HUDEP-2 (cell line): ENCODE data around the gene PPP1R11.

Source experiments
- DNase-seq, 76 experiments: peaks; one replicate each; lab custom pipeline; 2025; ENCODE audit not compliant: unreplicated experiment in 76 of 76; lab: John Stamatoyannopoulos, UW

PPP1R11 gene

DNA sequence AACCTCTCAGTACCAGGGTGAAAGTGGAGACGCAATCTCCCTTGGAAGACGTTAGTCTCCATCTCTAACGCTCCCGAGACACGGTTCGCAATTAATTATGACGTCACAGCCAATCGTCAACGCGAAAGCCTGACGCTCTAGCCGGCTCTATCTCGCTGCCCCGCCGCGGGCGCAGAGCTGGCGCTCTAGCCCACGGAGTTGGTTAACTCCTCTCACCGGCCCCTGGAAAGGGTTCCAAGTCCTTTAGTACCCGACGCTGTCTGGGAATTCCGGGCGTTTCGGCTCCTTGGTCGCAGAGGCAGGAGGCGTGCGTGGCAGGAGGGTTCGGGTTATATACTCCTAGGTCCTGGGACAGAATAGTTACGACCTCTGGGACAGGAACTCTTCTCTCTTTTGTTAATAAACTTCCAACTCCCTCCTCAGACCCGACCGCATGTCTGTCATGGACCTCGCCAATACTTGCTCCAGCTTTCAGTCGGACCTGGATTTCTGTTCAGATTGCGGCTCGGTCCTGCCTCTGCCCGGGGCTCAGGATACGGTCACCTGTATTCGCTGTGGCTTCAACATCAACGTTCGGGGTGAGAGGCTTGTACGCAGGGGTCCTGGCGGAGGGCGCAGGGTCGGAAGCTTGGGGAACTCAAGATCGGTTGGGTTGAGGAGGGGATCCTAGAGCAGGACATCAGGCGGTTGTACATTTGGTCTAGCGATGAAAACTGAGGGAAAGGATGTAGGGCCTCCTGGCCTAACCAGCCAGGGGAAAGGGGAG lies 5.7 kb upstream of the PPP1R11 start, which contains the start of gene POLR1H:
TSS of gene POLR1H (plus strand) at position 174 of the 766 bp plus-strand sequence. CDS start at position 434, 260 bp downstream.
- DNase-seq: peak in 74 of 76 experiments; percentile 58 to 97 (median 90)

GRCh38 chr6:30061858-30062458 lies 5.0 kb upstream of the PPP1R11 start:
- DNase-seq: peak in 16 of 76 experiments; percentile 10 to 64 (median 23)

DNA sequence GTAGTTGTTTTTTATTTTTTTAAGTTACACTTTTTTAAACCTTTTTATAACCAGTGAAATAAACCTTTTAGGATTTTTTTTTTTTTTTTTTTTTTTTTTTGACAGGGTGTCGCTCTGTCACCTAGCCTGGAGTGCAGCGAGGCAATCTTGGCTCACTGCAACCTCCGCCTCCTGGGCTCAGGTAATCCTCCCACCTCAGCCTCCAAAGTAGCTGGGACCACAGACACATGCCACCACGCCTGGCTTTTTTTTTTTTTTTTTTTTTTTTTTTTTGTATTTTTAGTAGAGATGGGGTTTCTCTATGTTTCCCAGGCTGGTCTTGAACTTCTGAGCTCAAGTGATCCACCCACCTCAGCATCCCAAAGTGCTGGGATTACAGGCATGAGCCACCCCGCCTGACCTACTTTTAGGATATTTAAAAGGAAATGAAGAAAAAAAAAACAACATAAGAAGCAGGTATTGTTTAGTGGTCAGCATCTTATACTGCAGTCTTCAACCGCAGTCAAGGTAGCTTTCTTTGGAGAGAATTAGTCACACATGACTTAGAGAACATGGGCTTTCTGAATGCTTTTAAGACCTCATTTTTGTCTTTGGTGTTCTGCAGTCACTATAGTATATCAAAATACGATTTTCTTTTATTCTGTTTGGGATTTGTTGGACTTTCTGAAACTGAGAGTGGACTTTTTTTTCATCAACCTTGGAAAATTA lies 4.4 kb upstream of the PPP1R11 start:
- DNase-seq: peak in 1 of 76 experiments; percentile 9

DNA sequence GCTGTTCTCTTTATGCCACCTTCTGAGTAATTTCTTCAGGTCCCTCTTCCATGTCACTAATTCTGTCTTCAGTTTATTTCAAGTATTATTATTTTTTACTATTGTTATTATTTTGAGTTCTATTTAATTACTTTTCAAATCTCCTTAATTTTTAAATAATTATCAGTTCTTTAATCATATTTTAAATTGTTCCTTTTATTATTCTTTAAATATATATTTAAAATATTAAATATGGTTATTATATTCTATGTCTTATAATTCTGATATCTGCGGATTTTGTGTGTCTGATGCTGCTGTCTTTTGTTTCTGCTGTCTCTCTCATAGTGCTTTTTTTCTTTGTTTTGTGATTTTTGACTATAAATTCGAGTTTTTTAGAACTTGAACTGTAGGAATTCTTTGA lies 3.7 kb upstream of the PPP1R11 start:
- DNase-seq: no peak

GRCh38 chr6:30066082-30066481 lies 916 bp upstream of the PPP1R11 start:
- DNase-seq: peak in 1 of 76 experiments; percentile 19

GRCh38 chr6:30067460-30068139 lies 602 bp downstream of the PPP1R11 start:
- no peak for DNase-seq

GRCh38 chr6:30071081-30071818 lies 4.3 kb downstream of the PPP1R11 start:
- DNase-seq: no peak

DNA sequence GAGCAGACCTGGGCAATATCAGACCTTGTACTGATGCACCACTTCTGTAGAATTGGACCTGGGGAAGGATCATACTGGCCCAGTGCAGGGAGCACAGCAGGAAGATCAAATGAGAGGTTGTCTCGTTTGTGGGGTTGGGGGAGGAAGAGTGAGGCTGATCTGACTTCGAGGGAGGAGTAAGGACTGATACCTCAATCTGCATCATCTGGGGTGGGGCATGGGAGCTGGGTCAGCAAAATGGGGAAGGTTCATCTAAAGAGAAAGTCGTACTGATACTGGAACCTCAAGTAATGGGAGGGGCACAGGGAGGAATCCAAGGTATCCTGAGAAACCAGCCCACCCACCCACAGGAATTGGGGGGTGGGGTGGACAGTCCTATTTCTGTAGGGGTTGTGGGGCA lies 4.9 kb downstream of the PPP1R11 start:
- DNase-seq: no peak

GRCh38 chr6:30073489-30074235 lies 6.7 kb downstream of the PPP1R11 start:
- no peak for DNase-seq

- no peak for DNase-seq
These were observed 7.5 kb downstream of the PPP1R11 start for GRCh38 chr6:30074331-30075093.

GRCh38 chr6:30075094-30075789 lies 8.2 kb downstream of the PPP1R11 start, which contains the start of gene RNF39:
RNF39 (minus strand) TSS chr6:30075769; CDS start chr6:30075585, 184 bp downstream.
- DNase-seq: no peak

DNA sequence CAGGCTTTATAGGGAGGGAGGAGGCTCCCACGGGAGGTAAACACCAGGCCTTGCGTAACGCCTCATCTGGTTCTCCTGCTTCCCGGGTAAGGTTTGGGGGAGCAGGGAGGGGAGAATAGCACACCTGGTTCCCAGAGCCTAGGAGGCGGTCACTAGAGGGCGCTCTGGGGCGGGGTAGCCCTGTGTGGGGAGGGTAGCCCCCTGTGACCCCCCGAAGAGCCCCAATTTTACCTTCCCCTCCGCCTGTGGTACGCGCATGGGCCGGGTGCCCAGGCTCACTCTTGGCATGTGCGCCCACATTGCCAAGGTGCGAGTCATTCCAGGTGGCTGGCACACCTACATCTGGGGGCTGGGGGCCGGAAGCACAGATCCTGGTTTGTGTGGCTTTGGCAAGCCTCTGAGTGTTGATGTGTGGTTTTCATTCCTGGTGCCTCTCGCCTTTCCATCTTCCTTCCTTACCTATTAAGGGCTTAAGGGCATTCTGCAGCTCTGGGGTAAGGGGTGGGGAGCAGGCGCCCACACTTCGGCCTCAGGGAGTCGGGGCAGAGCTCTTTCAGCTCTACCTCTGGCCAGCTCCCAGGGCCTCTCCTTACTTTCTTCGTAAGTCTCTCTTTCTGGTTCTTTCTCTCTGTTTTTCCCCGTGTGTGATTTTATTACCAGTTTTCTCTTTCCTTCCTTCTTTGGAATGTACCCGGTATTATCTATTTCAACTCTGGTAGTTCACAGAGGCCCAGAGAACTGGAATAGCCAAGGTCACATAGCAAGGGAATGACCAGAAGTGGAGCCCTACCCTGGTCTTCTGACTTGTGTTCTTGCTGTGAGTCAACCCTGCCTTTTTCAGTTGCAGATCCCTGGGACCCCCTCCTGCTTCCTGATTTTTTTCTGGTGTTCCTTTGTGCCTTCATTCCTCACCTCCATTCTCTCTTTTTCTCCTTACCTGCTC lies 9.1 kb downstream of the PPP1R11 start:
- peak in 1 of 76 experiments; percentile 13 for DNase-seq

- no peak for DNase-seq
These were observed 10.2 kb downstream of the PPP1R11 start for GRCh38 chr6:30077218-30077617.

GRCh38 chr6:30087876-30088275 lies 20.9 kb downstream of the PPP1R11 start:
- no peak for DNase-seq

GRCh38 chr6:30091577-30092381 lies 24.8 kb downstream of the PPP1R11 start:
- peak in 6 of 76 experiments; percentile 9 to 35 (median 19) for DNase-seq

DNA sequence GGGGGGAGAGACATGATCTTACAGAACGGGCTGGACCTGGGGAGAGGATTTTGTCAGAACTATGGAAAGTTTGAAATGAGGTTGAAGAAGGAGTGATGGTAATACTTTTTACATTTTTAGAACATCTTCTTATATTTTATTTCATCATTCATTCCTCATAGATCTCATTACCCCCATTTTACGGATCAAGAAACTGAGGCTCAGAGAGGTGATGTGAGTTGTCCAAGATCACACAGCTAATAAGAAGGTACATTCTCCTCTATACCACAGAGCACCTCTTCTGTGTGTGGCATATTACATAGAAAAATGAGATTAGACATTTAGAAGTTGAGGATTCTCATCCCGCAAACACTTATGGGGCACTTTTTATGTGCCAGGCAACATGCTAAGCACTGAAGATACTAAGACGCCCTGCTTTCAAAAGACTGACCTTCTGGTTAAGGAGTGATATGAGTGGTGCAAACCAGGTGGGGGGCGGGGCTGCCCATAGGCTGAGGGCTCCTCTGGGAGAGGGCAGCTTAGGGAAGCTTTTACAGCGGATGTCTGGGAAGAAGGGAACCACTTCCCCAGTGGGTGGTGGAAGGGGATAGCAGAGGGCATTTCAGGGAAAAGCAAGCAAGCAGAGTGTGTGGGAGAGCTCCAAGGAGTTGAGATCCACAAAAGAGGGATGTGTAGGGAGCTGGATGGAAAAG lies 26.0 kb downstream of the PPP1R11 start:
- DNase-seq: no peak
